GM12892 (cell line): ENCODE data around the gene ITGB5.

Experiments used
- DNase-seq: peaks from one replicate; pipeline ENCODE4 v3.0.0; 2011; ENCODE audit not compliant: insufficient read length
- FAIRE-seq: peaks from 2 replicates; lab custom pipeline; 2011; peaks lifted over from hg19 to GRCh38; lab: Jason Lieb, UNC
- POLR2A ChIP-seq: IDR thresholded peaks from 2 replicates; pipeline ENCODE4 v1.6.1; 2011; ENCODE audit warnings: low read depth, low read length, control low read depth
- POLR2AphosphoS5 ChIP-seq: IDR thresholded peaks from 2 replicates; pipeline ENCODE4 v1.6.1; 2011; ENCODE audit warnings: low read depth, low read length, control low read depth
- TAF1 ChIP-seq: IDR thresholded peaks from 2 replicates; pipeline ENCODE4 v1.6.1; 2011; ENCODE audit warnings: low read depth, mild to moderate bottlenecking, control low read depth, low read length, borderline replicate concordance

The ITGB5 gene

DNA sequence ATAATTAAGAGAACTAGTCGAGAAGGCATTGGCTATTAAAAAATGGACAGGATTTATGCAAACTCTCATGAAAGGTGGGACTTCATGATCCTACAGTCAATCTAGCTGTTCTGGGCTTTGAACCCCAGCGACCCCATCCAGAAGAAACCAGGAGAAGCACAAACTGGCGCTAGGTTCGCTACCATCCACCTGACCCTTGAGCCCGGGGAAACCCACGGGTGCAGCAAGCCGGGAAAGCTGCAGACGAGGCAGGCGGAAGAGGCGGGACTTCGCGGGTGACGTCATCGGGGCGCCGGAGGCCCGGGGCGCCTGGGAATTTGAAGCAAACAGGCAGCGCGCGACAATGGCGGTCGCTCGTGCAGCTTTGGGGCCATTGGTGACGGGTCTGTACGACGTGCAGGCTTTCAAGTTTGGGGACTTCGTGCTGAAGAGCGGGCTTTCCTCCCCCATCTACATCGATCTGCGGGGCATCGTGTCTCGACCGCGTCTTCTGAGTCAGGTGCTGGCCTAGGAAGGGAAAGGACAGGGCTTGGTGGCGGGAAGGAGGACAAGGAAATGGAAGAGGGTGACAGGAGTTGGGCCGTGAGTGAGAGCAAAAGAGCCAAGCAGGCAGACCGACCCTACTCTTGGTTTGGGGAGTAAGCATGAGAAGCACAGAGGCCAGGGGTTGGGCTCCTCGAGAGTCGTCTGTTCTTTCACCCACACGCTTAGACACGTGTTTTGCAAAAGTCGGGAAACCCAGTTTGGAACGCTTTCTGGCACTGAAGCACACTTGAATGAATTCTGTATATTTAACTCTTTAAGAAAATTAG lies 156.8 kb downstream of the ITGB5 start, which contains the start of gene UMPS:
Gene UMPS, plus strand, starts transcription at position 324 of the 812 bp plus-strand sequence. Its CDS starts 20 bp downstream, at position 344.
- TF ChIP-seq TAF1 (peak; percentile 85), POLR2A (peak; percentile 98), POLR2AphosphoS5 (peak; percentile 94)
- DNase-seq (peak; percentile 78), FAIRE-seq (peak; percentile 96)

DNA sequence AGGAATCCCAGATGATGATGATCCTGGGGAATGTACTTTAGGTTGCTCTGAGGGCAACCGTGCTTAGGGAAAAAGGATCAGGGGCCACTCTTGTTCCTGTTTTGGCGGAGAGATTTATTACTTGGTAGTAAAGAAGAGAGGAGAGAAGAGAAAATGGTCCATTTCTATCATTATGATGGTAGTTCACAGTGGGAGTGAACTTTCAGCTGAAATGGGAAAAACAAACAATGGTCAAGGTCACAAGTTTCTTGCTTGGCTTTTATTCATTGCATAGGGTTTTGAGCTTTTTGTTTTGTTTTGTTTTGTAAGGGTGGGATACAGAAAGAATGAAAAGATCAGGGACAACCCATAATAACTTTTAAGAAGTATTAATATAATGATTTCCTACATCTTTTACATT lies 164.6 kb downstream of the ITGB5 start:
- FAIRE-seq: no peak
- TF ChIP-seq TAF1: no peak
- TF ChIP-seq POLR2A: no peak
- no peak for TF ChIP-seq POLR2AphosphoS5
- no peak for DNase-seq

DNA sequence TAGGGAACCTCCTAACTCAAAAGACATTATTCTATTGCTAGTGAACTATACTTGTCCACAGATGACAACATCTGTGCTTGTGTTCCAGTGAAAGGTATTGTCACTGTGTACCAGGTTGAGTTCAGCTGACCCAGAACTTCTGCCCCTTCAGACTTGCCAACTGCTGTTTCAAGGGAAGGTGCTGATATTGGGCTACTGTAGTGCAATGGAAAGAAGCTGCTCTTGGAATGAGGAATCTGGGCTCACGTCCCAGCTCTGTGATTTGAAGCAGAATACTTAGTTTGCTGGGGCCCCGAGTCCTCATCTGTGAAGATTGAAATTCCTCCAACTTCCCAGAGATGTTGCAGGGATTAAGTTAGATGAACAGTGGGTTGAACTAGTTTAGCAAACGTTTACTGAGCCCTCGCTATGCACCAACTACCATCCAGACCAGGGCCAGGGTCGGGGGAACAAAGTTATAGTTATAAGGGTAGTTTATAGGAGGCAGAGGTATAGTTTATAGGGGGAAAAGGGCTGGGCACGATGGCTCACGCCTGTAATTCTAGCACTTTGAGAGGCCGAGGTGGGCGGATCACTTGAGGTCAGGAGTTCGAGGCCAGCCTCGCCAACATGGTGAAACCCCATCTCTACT lies 172.8 kb downstream of the ITGB5 start:
- TF ChIP-seq TAF1 (no peak), POLR2AphosphoS5 (no peak), POLR2A (no peak)
- DNase-seq (no peak), FAIRE-seq (no peak)
